Stimulated activated CD4-positive, alpha-beta T cell treated with anti-CD3 and anti-CD28 coated beads, Interleukin-12 subunit alpha, Interleukin-12 subunit beta, amount 100 ng/mL, for 24 hours (primary cell): ENCODE results near the gene RND2.
A peak's percentile ranks its signal among the peaks of the same experiment; 100 is the strongest.
"Not testable (repeated sequence)": the region's sequence is repeated elsewhere in the genome, so short reads cannot be mapped to it uniquely, and the experiment has no call there.

Experiments
- DNase-seq, 2 experiments: peaks; one replicate each; pipeline ENCODE4 v3.0.0-alpha.2; 2020; ENCODE audit warnings: low read depth in 2 of 2

Gene RND2, protein sequence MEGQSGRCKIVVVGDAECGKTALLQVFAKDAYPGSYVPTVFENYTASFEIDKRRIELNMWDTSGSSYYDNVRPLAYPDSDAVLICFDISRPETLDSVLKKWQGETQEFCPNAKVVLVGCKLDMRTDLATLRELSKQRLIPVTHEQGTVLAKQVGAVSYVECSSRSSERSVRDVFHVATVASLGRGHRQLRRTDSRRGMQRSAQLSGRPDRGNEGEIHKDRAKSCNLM

DNA sequence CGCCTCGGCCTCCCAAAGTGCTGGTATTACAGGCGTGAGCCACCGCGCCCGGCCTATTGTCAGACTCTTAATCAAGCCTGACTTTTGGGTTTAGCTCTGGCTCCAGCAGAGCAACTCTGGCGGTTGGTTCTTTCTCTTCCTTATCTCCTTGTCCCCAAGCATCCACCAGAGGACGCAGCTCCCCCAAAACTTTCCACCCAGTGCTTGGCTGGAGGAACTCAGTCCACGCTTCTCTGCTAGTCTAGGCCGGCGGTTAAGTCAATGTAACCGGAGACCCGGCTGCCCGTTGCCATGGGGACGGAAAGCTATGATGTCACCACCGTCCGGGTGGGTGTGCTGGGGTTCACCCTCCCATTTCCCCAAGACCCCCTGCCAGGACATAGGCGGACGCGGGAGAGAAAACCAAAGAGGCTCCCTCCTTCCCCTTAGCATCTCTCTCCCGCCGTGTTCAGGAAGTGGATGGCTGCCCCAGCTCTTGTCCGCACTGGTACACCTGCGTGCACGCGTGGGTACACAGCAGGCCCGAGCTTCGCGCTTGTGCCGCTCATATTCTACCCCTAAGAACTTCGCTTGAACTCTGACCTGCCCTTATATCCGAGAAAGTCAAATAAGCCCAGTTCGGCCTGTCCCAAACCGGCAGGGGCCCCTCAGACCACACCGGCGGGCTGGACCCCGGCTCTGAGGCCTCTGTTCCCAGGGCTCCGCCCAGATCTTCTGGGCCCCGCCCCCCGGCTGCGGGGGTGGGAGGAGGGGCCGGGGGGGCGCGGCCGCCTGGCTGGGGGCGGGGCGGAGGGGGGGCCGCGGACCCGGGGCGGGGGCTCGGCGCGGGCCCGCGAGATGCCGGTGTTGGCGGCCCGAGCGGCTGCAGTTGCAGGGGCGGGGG is at the start of gene RND2:
RND2 (plus strand) TSS at position 825 of the 883 bp plus-strand sequence. CDS start 117 bp downstream, outside the sequence.
- DNase-seq: peak; percentile 53 to 75

DNA sequence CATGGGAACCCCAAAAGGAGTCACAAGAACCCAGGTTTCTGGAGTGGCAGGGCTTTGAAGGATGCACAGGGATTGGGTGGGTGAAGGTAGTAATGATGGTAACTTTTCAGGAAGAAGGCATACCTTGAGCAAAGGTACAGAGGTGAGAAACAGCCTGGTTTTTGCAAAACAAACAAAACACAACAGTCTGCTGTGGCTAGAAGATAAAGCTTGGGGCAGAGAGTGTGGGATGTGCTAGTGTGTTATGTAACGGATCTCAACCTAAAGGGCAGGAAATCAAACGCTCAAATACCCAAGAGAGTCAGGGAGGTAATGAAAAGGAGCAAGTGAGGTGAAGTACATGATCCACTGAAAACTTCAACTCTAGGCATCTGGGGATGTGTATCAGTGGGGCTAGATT is 49.8 kb upstream of the RND2 start:
- no peak for DNase-seq

DNA sequence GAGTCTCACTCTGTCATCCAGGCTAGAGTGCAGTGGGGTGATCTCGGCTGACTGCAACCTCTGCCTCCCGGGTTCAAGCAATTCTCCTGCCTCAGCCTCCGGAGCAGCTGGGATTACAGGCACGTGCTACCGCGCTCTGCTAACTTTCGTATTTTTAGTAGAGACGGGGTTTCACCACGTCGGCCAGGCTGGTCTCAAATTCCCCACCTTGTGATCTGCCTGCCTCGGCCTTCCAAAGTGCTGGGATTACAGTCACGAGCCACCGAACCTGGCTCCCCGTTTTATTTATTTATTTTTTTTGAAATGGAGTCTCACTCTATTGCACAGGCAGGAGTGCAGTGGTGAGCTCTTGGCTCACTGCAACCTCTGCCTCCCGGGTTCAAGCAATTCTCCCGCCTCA is 49.3 kb upstream of the RND2 start:
- DNase-seq: not testable (repeated sequence)

DNA sequence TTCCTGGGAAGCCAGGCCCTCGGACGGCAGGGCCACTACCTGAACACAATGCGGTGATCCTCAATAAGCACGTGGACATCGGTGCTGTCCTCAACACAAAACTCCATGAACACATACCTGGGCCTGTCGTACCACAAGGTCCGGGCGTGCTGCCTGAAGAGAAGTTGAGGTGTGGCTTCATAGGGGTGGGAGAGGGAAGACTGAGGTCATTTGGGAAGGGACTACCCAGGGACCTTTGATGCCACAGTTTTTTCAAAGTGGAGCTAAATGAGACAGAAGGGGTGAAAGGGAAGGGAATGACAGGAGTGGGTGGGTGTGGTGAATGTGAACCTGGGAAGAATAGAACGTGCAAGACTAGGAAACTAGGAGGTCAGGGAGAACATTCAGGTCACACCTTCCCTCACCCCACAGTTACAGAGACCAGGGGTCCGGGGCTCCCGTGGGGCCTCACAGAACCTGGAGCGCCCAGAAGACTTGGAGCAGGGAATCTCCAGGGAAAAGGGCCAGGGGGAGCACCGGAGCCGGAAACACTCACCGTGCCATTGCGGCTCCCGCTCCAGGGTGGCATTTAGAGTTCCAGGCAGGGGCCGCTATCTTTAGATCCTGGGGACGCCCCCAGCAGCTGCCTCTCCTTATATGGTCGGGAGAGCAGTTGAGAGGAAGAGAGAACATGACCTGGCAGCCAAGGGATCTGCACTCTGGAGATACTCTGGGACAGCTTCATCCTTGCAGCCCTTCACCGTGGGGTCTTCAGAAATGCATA is 45.3 kb upstream of the RND2 start, which contains the start of gene PTGES3L:
PTGES3L (minus strand) TSS at position 570 of the 763 bp plus-strand sequence; CDS start at position 543, 27 bp downstream.
- no peak for DNase-seq

DNA sequence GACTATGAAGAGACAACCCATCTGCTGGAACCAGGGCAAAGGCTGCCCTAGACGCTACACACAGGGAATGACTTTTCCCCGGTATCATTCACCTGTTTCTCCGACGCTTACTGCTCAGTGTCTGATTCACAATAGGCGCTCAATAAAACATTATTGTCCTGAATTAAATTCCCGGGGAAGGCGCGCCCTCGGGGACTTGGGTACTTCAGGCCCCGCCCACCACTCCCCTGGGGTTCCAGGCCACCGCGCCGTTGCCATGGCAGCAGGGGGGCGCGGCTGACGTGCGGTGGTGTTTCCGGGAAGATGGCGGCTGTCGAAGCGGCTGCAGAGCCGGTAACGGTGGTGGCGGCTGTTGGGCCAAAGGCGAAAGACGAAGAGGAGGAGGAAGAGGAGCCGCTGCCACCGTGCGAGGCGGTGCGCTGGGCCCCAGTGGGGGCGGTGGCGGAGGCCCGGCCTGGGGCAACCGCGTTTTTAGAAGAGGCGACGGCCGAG is 44.7 kb upstream of the RND2 start, which contains the start of gene RUNDC1:
RUNDC1 (plus strand) TSS at position 292 of the 492 bp plus-strand sequence; CDS start at position 304, 12 bp downstream.
- peak; percentile 80 to 89 for DNase-seq

DNA sequence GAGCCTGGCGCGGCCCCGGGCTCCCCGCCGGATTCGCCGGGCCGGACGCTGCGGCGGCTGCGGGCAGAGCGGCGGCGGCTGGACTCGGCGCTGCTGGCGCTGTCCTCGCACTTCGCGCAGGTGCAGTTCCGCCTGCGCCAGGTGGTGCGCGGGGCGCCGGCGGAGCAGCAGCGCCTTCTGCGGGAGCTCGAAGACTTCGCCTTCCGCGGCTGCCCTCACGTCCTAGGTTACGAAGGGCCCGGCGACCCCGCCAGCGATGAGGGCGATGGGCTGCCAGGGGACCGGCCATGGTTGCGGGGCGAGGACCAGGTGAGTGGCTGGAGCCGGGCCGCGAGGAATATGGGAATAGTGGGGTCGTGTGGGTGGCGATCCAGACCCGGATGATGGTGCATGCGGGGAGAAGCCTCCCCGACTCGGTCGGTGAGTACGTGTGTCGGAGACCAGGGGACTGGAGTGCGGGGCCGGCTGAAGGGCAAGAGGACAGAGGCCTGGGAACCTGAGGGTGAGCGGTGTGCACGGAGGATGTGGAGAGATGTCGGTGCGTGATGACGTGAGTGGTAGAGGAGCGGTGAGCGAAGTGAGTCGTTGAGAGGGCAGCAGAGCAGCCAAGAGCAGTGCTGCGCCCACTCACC is 44.1 kb upstream of the RND2 start:
- DNase-seq: peak; percentile 28 to 68

DNA sequence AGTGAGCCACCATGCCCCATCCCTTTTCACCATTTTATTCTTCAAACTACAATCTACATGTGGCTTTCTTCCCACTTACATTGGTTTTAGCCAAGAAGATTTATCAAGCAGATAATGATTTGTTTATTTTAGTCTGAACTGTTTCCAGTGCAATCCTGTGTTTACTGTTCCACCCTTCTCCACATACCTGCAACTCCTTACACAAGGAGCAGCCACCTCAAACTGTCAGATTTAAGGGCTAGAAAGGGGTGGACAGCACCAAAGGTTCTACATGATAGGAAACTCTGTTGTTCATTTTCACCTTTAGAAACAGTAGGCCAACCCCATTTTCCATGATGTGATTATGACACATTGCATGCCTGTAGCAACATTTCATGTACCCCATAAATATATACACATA is 42.8 kb upstream of the RND2 start:
- DNase-seq: no peak

DNA sequence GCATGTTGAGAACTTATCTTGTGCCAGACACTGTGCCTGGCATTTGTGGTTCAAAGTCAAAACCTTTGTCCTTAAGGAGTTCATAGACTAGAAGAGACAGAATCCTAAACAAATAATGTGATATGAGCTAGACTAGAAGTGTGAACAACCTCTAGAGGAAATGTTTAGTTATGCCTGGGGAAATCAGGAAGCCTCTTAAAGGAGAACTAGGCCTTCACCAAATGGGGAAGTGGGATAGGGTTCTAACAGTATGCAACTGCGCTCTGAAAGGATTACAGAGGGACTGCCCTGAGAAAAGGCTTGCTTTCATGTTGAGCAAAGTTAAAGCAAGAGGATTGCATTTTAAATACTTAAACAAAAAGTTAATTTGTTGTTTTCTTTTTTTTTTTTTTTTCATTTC is 39.8 kb upstream of the RND2 start:
- DNase-seq: no peak

DNA sequence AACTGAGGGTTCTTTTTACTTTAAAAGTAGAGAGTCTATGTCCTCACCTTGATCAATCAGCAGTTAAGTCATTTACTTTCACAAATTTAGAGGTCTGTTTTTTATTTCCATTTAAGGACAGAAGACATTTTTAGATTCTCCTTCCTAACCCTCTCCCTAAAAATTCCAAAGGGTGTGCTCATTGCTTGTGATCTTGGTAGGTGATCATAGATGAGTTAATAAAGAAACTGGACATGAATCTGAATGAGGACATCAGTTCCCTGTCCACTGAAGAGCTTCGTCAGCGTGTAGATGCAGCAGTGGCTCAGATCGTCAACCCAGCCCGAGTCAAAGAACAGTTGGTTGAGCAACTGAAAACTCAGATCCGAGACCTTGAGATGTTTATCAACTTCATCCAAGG is 35.9 kb upstream of the RND2 start:
- no peak for DNase-seq

DNA sequence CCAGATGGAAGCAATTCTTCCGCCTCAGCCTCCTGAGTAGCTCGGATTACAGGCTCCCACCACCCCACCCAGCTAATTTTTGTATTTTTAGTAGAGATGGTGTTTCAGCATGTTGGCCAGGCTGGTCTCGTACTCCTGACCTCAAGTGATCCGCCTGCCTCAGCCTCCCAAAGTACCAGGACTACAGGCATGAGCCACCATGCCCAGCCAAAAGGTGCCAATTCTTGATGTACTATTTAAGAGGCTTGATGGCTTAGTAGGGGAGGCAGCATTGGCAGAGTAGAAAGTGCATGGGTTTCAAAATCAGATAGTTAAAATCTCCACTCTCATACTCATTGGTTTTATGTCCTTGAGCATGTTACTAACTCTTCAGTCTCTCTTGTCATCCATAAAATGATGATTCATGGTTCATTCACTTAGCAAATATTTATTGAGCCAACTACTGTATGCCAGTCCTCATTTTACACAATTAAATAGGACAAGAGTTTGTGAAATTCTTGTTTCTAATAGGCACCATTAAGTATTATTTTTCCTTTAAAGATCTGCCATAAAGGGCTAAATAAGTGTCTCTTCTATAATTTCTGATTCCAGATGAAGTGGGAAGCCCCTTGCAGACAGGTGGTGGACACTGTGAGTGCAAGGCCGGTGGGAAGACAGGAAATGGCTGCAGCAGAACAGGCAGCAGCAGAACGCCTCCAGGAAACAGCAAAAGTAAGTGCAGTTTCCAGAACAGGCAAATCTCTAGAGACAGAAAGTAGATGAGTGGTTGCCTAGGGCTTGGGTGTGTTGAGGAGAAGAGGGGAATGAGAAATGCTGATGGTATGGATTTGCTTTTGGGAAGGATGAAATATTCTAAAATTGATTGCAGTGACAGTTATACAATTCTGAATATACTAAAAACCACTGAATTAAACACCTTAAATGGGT is 35.0 kb upstream of the RND2 start:
- no peak for DNase-seq

DNA sequence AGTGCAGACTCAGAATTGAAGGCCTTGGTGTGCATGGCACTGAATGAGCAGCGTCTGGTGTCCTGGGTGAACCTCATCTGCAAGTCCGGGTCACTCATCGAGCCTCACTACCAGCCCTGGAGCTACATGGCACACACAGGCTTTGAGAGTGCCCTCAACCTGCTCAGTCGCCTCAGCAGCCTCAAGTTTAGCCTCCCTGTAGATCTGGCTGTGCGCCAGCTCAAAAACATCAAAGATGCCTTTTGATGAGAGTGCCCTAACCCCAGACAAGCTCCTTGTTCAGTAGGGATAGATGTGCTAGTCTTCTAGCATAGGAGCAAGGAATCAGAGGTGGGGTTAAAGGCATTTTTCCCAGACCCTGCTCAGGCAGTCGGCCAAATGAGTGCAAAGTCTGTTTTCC is 33.6 kb upstream of the RND2 start:
- no peak for DNase-seq

DNA sequence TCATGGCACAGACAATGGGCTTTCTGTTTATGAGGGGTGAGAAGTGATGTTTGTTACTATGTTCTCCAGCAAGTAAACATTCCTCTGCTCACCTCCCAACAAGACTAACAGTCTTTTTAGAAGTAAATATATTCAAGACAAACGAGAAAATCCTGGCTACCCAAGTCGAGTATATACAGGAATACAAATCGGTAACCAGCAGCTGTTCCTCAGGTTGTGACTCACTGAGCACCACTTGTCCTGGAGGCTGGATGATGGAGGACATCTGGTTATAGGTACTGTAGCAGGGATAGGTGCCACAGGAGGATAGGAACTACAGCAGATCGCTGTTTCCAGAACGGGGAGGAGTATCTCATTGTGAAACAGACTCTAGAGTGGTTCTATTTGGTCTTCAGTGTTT is 32.2 kb upstream of the RND2 start:
- DNase-seq: no peak

DNA sequence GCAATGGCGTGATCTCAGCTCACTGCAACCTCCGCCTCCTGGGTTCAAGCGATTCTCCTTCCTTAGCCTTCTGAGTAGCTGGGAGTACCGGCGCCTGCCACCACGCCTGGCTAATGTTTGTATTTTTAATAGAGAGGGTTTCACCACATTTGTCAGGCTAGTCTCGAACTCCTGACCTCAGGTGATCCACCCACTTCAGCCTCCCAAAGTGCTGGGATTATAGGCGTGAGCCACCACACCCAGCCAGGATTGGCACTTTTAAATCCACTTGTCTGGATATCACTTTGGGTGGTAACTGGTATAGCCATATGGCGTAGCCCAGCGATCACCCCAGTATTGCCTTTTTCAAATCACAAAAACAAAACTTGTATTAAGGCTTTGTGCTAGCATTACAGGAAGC is 31.1 kb upstream of the RND2 start:
- not testable (repeated sequence) for DNase-seq

DNA sequence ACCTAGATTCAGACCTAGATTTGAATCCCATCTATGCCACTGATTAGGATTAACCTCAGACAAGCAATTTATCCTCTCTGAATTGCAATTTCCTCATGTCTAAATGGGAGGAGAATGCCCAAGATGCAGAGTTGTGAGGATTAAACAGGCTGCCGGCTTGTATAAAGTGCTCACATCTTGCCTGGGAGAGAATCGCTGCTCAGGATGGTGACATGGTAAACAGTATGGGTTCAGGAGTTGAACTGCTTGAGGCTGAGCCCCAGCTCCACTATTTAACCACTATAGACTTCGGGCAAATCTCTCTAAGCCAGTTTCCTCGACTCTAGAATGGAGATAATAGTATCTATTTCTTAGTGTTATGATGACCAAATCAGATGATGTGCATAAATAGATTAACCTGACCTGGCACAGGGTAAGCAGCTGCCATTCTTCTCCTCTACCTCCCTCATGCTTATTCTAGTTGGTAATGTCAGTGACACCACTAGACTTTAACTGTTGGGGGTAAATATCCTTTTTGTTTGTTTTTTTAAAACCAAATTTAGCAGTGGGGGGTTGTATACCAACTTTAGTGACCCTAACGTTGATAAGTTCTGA is 27.5 kb upstream of the RND2 start:
- DNase-seq: no peak

DNA sequence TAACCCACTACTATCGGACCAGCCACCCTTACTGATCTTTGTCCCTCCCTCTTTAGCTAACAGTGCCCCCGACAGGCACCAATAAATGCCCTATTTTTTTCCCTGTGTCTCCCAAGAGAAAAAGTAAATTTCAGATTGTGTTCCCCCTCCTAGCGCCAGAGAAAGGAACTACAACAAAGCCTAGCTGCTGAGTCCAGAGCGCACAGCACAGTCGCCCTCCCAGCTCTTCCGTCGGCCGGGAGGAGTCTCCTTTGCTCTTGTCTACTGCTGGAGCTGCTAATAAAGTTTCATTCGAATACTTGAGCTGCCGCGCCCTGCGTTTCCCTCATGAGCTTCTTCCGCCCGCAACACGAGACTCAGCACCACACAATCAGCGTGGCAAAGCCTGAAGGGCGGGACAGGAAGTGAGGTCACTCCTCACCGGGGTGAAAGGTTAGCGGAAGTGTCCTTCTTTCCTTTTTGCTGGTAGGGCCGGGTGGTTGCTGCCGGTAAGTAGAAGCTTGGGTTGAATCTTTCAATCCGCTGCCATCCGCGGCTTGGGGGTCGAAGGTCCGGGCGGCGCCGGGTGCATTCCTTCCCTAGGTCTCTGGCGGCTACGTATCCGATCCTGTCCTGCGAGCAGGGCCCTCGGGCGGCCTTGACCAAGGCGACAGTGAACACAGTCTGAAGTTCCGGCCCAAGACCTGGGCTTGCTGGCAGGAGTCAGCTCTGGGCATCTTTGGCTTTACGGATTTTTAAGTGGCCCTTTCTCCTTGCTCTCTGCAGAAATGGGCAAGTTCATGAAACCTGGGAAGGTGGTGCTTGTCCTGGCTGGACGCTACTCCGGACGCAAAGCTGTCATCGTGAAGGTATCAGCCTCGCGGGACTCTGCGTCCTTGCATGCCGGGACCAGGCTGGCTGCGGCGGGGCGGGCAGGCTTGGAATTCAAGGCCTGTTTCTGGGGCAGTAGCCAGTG is 26.8 kb upstream of the RND2 start, which contains the start of gene RPL27:
RPL27 (plus strand) TSS at position 436 of the 955 bp plus-strand sequence; CDS start at position 768, 332 bp downstream.
- DNase-seq: peak; percentile 95 to 96

DNA sequence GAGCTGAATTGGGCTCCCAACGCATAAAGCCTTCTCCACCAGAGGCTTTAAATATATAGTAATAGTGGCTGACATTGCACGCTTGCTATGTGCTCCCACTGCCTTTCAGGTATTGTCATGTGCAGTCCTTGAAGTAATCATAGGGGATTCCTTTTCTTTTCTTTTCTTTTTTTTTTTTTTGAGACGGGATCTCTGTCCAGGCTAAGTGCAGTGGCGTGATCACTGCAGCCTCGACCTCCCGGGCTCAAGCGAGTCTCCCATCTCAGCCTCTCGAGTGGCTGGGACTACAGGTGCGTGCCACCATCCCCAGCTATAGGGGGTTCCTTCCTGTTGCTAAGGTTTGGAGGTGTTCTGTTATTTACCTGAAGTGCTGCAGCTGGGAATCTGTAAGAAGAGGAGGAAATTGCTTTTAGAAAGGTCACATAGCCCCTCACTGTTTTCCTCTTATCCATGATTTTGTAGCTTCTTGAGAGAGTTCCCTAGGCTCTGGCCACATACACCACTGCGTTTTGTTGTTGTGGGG is 26.0 kb upstream of the RND2 start:
- no peak for DNase-seq

DNA sequence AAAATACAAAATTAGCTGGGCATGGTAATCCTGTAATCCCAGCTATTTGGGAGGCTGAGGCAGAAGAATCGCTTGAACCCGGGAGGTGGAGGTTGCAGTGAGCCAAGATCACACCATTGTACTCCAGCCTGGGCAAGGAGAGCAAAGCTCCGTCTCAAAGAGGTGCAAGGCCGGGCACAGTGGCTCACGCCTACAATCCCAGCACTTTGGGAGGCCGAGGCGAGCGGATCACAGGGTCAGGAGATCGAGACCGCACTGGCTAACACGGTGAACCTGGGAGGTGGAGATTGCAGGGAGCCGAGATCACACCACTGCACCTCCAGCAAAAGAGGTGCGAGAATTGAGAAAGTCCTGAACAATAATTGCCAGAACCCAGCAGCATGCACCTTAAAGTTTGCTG is 24.1 kb upstream of the RND2 start:
- DNase-seq: not testable (repeated sequence)

DNA sequence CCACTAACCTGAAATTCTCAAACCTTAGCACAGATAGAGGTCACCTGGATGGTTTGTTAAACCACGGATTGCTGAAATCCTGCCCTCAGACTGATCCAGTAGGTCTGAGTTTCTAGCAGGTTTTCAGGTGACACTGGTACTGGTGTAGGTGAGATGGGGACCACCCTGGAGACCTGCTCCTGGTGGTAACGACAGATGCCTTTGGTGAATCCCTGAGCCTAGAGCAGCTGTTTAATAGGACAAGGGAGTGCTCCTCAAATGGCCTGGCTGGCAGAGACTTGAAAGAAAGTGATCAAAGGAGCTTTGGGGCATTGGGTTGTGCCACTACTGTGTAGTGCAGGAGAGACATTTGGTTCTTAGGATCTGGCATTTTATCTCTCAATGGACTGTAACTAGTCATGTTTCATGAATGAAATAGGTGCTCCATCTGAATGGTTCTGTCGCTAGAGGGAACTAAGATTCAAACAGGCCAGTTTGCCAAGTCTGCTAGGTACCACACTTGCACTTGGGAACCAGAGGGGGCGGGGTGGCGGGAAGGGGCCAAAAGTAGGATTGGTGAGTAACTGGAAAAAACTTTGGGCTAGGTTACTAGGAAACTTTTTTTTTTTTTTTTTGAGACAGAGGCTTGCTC is 21.4 kb upstream of the RND2 start:
- no peak for DNase-seq
